GM18498 (cell line): Measurements from ENCODE around the gene RASA3.
A peak's percentile ranks its signal among the peaks of the same experiment; 100 is the strongest.
"Not testable (repeated sequence)": the region's sequence is repeated elsewhere in the genome, so short reads cannot be mapped to it uniquely, and the experiment has no call there.

Source experiments
- ATAC-seq: cut with Tn5 transposase; IDR thresholded peaks from one replicate; pipeline ENCODE4 v1.9.1; 2021; ENCODE audit warnings: mild to moderate bottlenecking, moderate library complexity; ENCODE audit not compliant: unreplicated experiment

The RASA3 gene

DNA sequence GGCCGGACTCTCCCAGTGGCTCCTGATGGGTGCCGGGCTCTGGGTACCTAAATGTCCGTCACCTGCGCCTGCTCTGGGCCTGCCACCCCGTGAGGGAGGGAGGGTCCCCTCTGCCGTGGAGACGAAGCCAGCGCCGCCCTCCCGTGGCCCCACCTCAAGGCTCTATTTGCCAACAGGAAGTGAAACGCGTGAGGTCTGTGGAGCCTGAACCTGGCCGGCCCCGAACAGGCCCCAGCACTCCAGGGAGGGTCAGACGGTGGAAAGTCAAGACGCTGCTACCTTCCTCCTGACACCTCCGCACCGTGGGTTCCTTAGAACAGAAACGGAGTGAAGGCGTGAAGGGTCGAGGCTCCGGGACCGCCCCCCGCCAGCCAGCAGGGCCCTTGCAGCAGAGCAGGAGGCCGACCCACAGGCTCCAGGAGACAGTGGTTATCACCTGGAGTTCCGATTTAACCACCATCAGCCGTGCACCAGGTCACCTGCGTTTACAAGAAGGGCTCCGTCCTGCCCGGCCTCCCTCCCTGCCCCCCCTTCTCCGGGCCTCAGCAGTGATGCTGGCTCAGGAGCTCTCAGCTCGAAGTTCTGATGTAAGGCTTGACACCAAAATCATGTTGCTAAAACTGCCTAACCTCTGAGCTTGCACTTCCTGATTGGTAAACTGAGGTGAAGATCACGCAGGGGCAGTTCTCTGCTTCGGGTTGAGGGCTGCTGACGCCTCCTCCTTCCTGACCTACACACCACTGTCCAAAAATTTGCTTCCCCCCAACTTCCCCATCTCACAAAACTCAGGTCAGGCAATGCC is 107.6 kb downstream of the RASA3 start:
- ATAC-seq, result peak; percentile 74

DNA sequence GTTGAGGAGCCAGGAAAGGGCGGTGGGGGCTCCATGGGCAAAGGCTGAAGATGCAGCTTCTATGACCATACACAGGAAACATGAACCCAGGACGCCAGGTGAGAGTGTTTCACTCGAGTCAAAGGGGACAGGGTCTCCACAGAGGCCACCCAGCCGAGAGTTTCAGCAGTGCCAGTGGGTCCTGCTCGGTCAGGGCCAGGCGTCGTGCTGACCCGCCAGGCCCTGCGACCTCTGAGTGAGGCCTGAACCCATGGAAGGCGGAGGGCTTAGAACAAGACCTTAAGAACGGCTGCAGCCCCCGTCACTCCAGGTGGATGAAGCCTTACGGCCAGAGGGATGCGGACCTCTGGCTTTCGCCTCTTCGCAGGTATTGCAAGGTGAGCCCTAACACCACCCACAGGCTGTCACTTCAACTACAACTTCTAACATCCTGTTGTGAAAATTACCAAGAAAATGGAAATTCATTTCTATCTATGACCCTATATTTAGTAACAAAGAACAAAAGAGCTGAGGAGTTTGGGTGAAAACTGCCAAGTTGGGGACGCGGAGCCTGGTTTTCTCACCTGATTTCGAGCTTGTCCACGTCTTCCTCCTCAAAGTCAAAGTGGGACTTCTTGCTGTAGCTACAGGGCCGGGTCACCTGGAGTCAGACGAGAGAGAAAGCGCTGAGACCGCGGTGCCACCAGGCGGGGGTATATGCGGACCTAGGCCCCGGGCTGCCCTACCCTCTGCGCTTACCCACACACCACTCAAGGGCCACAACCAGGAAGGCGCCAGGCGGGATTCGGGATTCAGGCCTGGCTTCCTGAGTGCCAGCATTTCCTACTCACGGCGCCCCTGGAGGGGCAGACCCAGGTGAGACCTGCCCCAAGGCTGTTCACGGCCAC is 108.5 kb downstream of the RASA3 start:
- no peak for ATAC-seq

DNA sequence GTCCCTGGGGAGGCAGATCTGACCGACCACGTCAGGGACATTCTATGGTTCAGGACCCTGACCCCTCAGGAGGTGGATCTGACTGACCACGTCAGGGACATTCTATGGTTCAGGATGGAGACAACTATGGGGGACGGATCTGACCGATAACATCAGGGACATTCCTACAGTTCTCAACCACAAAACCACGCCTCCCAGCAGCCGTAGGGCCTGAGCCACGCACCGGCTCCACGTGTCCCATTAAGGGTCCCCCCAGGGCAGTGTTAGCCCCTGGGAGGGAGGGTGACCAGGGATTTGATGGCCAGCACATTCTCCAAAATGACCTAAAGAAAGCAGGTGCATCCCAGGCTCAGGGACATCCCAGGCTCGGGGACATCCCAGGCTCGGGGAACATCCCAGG is 109.5 kb downstream of the RASA3 start:
- no peak for ATAC-seq

DNA sequence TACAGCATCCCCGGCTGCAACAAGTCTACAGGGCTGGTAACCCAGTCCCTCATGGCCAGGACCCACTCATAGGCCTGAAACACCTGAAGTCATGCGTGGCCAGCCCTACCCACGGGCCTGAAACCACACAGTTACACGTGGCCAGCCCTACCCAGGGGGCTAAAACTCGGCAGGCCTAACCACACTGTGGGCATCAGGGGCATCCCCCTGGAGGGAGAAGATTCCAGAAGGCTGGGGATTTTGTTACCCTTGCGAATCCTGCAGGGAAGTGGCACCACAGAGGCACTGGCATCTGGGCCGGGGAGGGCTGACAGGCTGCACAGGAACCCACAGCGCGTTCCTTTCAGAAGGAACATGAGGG is 110.1 kb downstream of the RASA3 start:
- no peak for ATAC-seq

DNA sequence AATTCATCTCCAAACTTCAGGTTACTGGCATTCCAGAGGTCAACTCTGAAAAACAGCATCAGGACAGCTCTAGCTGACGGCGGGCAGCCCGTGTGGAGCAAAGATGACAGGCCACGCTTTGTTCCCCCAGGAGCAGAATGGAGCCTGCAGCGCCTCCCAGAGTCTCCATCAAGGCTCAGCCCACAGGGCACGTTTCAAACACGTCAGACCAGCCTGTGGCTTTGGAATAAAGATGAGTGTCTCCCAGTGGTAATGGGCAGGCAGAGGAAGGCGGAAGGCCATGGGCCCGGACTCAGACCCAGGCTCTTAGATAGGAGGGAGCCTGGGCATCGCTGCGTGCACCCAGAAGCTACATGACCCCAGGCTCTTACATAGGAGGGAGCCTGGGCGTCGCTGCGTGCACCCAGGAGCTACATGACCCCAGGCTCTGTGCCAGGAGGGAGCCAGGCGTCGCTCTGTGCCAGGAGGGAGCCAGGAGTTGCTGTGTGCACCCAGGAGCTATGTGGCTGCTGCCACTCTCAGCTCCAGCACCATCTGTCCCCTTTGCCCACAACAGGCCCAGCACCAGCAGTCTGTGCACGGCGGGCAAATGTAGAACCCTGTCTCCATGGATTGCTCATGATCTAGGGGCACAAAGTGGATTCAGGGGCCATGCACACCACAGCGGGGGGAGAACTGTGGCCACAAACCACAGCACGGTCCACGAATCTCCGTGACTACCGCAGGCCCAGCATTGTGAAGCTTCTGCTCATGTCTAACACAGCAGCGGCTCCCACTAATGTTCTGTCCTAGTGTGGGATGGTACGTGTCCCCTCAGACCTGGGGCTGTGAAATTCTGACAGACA is 110.7 kb downstream of the RASA3 start:
- no peak for ATAC-seq

DNA sequence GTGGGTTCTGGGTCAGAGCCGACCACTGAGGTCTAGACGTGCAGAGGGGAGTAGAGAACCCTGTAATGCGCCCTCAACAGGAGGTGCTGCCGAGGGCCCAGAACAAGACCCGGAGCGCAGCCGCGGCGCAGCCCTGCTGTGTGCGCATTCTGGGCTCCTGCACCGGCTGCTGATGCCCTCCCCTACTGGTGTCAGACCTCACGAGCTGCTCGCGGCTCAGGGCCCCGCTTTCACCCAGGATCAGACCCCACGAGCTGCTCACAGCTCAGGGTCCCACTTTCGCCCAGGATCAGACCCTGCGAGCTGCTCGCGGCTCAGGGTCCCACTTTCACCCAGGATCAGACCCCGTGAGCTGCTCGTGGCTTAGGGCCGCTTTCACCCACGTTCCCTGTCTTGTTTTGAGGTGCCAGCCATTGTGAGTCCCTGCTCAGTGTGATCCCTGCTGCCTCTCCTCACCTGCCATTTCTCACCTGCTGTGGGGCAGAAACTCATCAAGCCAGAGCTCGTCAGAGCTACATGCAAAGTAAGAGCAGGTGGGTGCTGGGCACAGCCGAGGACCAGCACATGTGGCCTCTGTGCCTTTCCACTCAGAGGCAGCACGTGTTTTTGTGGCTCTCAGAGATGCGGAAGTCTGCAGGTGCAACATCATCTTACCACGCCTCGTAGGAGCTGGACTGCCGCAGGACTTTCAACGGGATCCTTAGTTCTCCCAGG is 111.5 kb downstream of the RASA3 start:
- no peak for ATAC-seq

DNA sequence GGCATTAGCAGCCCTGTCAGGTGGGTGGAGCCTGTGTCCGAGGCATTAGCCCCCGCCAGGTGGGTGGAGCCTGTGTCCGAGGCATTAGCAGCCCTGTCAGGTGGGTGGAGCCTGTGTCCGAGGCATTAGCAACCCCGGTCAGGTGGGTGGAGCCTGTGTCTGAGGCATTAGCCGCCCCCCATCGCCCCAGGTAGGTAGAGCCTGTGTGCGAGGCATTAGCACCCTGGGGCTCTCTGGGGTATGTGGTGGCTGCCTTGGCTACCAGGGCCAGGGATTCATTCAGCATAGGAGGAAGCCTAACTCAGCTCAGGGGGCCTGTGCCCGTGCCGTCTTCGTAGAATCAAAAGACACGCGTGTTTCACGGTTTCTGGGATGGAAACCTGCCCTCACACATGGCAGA is 112.3 kb downstream of the RASA3 start:
- ATAC-seq, result not testable (repeated sequence)

DNA sequence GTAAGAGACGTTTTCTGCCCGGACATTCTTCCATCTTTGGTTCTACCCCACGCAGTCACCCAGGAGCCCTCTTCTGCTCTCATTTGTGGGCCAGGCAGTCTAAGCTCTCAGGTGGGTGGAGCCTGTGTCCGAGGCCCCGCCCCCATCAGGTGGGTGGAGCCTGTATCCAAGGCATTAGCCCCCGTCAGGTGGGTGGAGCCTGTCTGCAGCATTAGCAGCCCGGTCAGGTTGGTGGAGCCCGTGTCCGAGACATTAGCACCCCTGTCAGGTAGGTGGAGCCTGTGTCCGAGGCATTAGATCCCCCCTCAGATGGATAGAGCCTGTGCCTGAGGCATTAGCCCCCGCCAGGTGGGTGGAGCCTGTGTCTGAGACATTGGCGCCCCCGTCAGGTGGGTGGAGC is 113.1 kb downstream of the RASA3 start:
- ATAC-seq, result no peak

DNA sequence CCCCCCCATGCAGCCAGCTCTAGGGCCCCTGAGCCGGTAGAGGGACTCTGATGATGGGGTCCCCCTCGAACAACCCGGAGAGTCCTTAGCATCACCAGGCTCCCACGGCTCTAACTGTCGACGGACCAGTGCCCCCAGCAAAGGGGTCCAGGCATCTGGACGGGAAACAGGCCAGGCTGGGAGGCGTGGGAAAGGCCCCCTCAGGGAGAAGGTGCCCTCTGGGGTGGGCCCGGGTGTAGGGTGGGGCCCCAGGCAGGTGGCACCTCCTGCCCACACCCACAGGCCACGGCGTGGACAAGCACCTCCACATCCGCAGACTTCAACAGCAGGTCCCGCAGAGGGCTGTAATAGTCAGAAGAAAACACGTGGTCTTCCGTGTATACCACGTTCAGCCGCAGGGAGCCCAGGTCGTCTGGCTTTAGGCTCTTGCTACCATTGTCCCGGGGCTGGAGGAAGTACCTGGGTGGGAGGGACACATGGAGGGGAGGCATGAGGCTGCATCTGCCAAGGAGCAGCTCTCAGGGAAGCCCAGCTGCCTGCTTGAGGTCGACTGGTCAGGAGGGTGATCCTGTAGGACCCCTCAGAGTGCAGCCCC is 113.9 kb downstream of the RASA3 start:
- no peak for ATAC-seq

DNA sequence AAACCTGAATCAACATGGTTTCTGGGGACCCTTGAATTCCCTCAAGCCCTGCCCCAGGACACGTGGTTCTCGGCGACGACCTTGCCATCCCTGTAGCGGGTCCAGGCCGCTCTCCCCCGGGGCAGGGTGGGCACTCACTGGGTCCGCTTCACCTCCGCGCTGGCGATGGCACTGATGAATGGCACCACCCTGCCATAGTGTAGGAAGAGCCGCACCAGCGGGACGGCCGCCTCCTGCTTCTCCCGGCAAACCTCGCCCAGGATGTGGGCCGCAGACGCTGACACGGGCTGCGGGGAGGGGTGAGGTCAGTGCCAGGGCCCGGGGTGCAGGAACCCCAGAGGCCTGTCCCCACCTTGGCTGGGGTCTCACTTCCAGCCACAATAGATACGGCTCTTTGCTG is 114.5 kb downstream of the RASA3 start:
- no peak for ATAC-seq

DNA sequence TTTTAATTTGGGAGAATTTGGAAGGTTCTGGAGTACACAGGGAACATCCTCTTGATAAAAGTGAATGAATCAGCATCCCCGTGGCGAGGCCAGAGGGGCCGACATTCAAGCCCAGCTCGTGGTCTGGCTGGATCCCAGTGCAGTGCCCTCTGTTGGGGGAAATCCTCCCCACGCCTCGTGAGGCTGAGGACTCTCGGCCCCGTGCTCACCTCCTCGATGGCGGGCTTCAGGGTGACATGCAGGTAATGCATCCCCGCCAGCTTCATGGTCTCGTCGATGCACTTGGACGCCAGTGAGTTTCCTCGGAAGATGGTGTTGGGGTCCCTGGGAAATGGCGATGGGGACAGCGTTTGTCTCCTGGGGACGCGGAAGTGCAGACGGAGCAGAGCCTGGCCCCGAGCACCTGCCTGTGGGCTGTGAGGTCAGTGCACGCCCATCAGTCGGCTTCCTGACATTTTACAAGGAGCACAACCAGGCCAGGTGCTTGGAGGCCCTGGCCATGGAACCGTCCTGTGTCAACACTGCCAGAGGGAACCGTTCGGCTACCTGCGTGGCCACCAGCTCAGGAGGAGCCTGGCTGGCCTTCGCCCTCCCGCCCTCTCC is 115.3 kb downstream of the RASA3 start:
- no peak for ATAC-seq

DNA sequence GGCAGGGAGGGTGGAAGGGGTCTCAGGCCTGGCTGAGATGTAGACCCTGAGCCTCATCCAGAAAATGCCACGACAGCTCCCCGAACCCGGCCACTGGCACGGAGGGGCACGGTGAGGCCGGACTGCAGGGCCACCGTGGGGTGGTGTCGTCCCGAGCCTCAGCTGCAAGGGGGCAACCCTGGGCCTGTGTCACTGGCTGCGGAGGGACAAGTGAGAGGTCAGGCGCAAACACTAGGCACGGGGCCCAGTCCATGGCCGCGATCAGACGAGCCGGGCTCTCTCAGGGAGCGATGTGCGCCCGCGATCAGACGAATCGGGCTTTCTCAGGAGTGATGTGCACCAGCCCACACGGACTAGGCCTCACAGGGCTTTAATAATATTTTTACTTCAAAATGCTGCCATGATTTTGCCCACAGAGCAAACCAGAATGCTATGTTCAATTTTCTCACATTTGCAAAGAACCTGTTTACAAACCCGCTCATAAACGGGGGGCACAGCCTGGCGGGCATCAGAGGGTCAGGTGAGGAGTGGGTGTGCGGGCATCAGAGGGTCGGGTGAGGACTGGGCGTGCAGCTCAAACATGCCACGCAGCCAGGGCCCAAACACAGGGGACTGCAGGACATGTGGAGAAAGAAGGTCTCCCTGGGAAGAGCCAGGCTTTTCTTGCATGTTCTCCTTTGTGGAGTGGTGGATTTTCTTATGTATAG is 115.9 kb downstream of the RASA3 start:
- no peak for ATAC-seq

DNA sequence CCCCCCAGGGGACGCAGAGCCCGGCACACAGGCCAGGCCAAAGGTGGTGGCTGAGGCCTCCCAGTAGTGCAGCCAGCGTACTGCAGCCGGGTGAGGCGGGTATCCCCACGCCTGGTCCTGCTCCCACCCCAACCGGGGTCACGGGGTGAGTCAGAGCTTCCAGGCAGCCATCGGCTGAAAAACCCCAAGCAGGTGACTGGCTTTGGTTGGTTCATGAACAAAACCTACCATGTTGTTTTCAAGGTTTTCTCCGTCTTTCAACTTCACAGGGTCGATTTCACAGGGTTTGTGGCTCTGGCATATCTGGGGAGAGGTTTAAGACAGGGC is 116.5 kb downstream of the RASA3 start:
- ATAC-seq, result no peak

DNA sequence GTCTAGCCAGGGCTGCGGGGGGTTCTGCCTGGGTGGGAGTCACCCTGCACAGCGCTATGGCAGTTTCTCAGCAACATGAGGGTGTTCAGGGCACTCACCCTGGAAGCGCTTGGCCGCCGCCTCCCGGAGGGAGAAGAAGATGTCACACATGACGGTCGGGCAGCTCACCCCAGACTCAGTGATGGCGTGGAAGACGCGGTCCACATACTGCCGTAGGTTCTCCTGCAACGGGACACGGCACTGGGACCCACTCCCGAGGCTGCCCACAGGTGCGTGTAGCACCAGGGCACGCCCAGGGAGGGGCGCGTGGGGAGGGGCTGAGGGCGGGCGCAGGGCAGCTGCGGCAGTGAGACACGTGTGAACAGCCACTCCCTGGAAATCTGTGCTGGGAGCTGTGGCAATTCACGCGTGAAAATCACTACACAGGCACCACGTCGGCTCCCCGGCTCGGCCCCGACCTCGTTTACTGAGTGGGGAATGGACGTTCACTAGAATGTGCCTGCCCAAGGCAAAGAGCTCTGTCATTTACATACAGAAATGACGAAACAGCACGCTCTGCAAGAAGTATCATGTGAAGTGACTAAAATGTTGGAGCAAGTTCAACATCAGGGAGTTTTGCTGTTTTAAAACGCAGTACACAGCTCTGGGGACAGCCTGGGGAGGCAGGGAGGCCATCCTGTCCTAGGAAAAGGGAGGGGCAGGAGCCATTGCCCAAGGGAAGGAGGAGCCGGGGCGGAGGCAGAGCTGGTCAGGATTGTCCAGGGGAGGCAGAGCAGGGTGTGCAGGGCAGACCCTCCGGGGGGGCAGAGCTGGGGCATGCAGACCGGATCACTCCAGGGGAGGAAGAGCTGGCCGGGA is 117.1 kb downstream of the RASA3 start:
- no peak for ATAC-seq

DNA sequence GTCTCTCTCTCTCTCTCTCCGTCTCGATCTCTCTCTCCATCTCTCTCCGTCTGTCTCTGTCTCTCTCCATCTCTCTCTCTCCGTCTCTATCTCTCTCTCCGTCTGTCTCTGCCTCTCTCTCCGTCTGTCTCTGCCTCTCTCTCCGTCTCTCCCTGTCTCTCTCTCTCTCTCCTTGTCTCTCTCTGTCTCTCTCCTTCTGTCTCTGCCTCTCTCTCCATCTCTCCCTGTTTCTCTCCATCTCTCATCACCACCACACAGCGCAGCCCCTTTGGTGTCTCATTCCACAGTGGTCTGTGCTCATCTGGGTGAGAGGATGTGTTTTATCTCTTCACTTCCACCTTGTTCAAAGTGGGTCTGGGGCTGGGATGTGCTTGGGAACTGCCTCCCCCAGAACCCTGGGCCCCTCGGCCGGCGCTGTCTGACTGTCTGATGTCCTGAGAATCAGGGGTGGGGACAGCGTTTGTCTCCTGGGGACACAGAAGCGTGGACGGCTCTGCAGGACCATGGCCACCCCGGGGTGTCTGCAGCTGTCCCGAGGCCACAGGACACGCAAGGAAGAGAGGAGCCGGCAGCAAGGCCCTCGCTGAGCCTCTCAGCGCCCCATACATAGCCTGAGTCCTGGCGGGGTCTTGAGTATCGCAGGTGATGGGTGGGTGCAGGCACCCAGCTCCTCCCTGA is 118.3 kb downstream of the RASA3 start:
- no peak for ATAC-seq

DNA sequence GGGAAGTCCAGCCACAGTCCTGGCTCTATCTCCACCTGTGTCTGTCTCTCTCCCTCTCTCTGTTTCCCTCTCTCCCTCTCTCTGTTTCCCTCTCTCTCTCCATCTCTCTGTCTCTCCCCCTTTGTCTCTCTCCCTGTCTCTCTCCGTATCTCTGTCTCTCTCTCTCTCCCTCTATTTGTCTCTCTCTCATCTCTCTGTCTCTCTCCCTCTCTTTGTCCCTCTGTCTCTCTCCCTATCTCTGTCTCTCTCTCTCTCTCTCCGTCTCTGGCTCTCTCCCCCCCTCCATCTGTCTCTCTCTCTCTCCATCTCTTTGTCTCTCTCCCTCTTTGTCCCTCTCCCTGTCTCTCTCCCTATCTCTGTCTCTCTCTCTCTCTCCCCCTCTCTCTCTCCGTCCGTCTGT is 119.1 kb downstream of the RASA3 start:
- ATAC-seq, result no peak

DNA sequence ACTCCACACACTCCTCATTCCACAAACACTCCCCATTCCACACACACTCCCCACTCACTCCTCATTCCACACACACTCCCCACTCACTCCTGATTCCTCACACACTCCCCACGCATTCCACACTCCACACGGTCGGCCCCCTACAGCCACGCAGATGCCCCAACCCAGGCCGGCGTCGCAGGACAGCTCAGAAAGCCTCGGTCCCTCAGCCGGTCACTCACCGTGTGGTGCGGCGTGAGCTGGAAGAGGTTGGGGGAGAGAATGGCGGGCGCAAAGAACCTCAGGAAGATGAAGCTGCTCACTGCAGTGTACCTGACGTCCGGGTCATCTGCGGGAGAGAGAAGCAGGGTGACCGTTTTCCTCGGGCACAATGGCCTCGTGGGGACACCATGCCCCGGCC is 119.5 kb downstream of the RASA3 start:
- no peak for ATAC-seq

DNA sequence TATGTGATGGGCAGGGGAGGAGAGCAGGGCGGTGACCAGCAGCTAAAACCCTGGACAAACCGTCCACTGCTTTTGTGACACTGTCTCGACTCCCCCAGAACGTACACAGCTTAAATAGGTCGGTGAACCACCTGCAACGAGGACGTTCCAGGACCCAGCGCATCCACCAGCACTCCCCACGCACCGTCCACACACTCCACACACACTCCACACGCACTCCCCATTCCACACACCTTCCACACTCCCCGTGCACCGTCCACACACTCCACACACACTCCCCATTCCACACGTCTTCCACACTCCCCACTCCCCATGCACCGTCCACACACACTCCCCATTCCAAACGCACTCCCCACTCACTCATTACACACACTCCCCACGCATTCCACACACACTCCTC is 120.3 kb downstream of the RASA3 start:
- ATAC-seq, result no peak
